C1 segment of cervical spinal cord (tissue), 14 donors: Measurements from ENCODE around the gene RPS14.

Source experiments
- DNase-seq, 14 donors: peaks; one replicate each; lab custom pipeline; 2025; lab: John Stamatoyannopoulos, UW

Gene RPS14

GRCh38 chr5:150413176-150413901 is 36.2 kb downstream of the RPS14 start:
- no peak for DNase-seq

GRCh38 chr5:150412319-150413175 is 37.0 kb downstream of the RPS14 start, which contains the start of gene CD74:
TSS of gene CD74 (minus strand) at chr5:150412910. CDS start at chr5:150412749, 161 bp downstream.
- DNase-seq, result peak in 12 of 14 donors; percentile 20 to 78 (median 58)

GRCh38 chr5:150411245-150411979 is 38.1 kb downstream of the RPS14 start:
- DNase-seq, result peak in 2 of 14 donors; percentile 14 to 36

- DNase-seq, result peak in 10 of 14 donors; percentile 14 to 70 (median 36)
Observed at GRCh38 chr5:150410524-150411244, 38.9 kb downstream of the RPS14 start.

GRCh38 chr5:150409638-150410523 is 39.7 kb downstream of the RPS14 start:
- peak in 12 of 14 donors; percentile 46 to 80 (median 68) for DNase-seq

GRCh38 chr5:150408231-150408943 is 41.2 kb downstream of the RPS14 start:
- no peak for DNase-seq

GRCh38 chr5:150407096-150407720 is 42.3 kb downstream of the RPS14 start:
- no peak for DNase-seq

GRCh38 chr5:150406723-150407095 is 42.8 kb downstream of the RPS14 start:
- DNase-seq, result no peak

GRCh38 chr5:150406103-150406722 is 43.3 kb downstream of the RPS14 start:
- DNase-seq, result no peak

GRCh38 chr5:150404941-150405816 is 44.4 kb downstream of the RPS14 start:
- no peak for DNase-seq

GRCh38 chr5:150404535-150404934 is 45.0 kb downstream of the RPS14 start:
- no peak for DNase-seq

GRCh38 chr5:150404121-150404520 is 45.4 kb downstream of the RPS14 start:
- DNase-seq, result no peak

GRCh38 chr5:150402901-150403342 is 46.6 kb downstream of the RPS14 start:
- no peak for DNase-seq

GRCh38 chr5:150402229-150402773 is 47.2 kb downstream of the RPS14 start:
- DNase-seq, result no peak

GRCh38 chr5:150401376-150402228 is 47.9 kb downstream of the RPS14 start:
- DNase-seq, result no peak

GRCh38 chr5:150401076-150401375 is 48.5 kb downstream of the RPS14 start:
- no peak for DNase-seq
